Progenitor cell of endocrine pancreas (in vitro differentiated cells): ENCODE data around the gene PRKCE. TPM values are rescaled to one million over a fixed set of nuclear protein-coding genes. Genes with fewer than 3 reads are reported as not detected.

Experiments
- DNase-seq: peaks from one replicate; pipeline ENCODE4 v3.0.0; 2021; ENCODE audit warnings: low spot score; ENCODE audit not compliant: unreplicated experiment
- H3K27ac Mint-ChIP-seq: 2 replicates; pipeline ENCODE4 v1.8.0; 2021; ENCODE audit warnings: mild to moderate bottlenecking, moderate library complexity, mixed read lengths
- H3K27me3 Mint-ChIP-seq: 2 replicates; pipeline ENCODE4 v1.8.0; 2021; ENCODE audit warnings: mixed read lengths
- H3K36me3 Mint-ChIP-seq: 2 replicates; pipeline ENCODE4 v1.8.0; 2022; ENCODE audit warnings: mixed read lengths; ENCODE audit not compliant: insufficient read depth
- H3K4me1 Mint-ChIP-seq: 2 replicates; pipeline ENCODE4 v1.8.0; 2021; ENCODE audit warnings: low read depth, mixed read lengths
- H3K4me3 Mint-ChIP-seq: 2 replicates; pipeline ENCODE4 v1.8.0; 2021; ENCODE audit warnings: low read depth, mild to moderate bottlenecking, moderate library complexity, mixed read lengths
- H3K9me3 Mint-ChIP-seq: 2 replicates; pipeline ENCODE4 v1.8.0; 2021; ENCODE audit warnings: low read depth, mixed read lengths
- CTCF ChIP-seq: fragments of 200-600 bp; sonication (generic); IDR thresholded peaks from one replicate; pipeline ENCODE4 v1.5.0; 2021; ENCODE audit warnings: antibody characterized with exemption, mild to moderate bottlenecking; ENCODE audit not compliant: unreplicated experiment
- total RNA-seq: library from RNA; stranded (reverse); gene quantifications from 2 replicates; pipeline ENCODE4 v1.2.1, GENCODE V29; 2021

The PRKCE gene
- total RNA-seq, 1 donor from 2014 or later, result 4.2 TPM

DNA sequence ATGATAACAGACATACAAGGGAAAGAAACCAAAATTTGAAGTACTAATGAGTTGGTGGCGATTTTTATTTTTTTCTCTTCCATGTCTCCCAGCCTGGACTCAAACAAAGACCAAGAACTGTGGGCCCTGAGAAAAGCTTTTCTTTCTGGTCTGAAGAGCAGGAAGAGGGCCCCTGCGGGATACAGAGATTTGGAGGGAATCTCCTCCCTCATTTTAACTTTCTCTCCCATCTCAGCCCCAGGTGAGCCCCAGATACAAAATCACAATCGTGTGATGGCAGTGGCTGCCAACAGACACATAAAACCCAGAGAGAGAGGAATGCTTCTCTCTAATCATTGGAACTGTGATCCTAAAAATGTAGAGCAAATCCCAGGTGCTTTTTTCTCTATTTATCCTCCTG is 19.5 kb upstream of the PRKCE start:
- peaks cover 3% of the 10 kb centered on the region for H3K27me3 Mint-ChIP-seq
- DNase-seq, result no peak
- H3K27ac Mint-ChIP-seq, result no peak overlapping the region
- no peaks in the 10 kb centered on the region for H3K9me3 Mint-ChIP-seq
- H3K36me3 Mint-ChIP-seq, result no peaks in the 10 kb centered on the region
- peaks cover 5% of the 10 kb centered on the region for H3K4me1 Mint-ChIP-seq
- TF ChIP-seq CTCF, result no peak
- no peak overlapping the region for H3K4me3 Mint-ChIP-seq

- no peak overlapping the region for H3K27ac Mint-ChIP-seq
- H3K4me3 Mint-ChIP-seq, result no peak overlapping the region
- DNase-seq, result no peak
- no peak for TF ChIP-seq CTCF
- H3K36me3 Mint-ChIP-seq, result no peaks in the 10 kb centered on the region
- H3K9me3 Mint-ChIP-seq, result no peaks in the 10 kb centered on the region
- H3K27me3 Mint-ChIP-seq, result peaks cover 10% of the 10 kb centered on the region
- no peaks in the 10 kb centered on the region for H3K4me1 Mint-ChIP-seq
These were observed 17.3 kb upstream of the PRKCE start for GRCh38 chr2:45634223-45634622.

GRCh38 chr2:45636008-45636407 is 15.5 kb upstream of the PRKCE start:
- no peaks in the 10 kb centered on the region for H3K9me3 Mint-ChIP-seq
- no peak for DNase-seq
- no peaks in the 10 kb centered on the region for H3K4me1 Mint-ChIP-seq
- H3K27me3 Mint-ChIP-seq, result peaks cover 25% of the 10 kb centered on the region
- no peak overlapping the region for H3K27ac Mint-ChIP-seq
- no peak for TF ChIP-seq CTCF
- H3K36me3 Mint-ChIP-seq, result no peaks in the 10 kb centered on the region
- no peak overlapping the region for H3K4me3 Mint-ChIP-seq

GRCh38 chr2:45637440-45637839 is 14.0 kb upstream of the PRKCE start:
- DNase-seq, result no peak
- no peak overlapping the region for H3K27ac Mint-ChIP-seq
- no peaks in the 10 kb centered on the region for H3K36me3 Mint-ChIP-seq
- no peaks in the 10 kb centered on the region for H3K4me1 Mint-ChIP-seq
- H3K9me3 Mint-ChIP-seq, result no peaks in the 10 kb centered on the region
- TF ChIP-seq CTCF, result no peak
- no peak overlapping the region for H3K4me3 Mint-ChIP-seq
- peaks cover 39% of the 10 kb centered on the region for H3K27me3 Mint-ChIP-seq

- H3K9me3 Mint-ChIP-seq, result no peaks in the 10 kb centered on the region
- peaks cover 60% of the 10 kb centered on the region for H3K27me3 Mint-ChIP-seq
- H3K4me3 Mint-ChIP-seq, result no peak overlapping the region
- no peak for DNase-seq
- no peak for TF ChIP-seq CTCF
- H3K27ac Mint-ChIP-seq, result no peak overlapping the region
- no peaks in the 10 kb centered on the region for H3K36me3 Mint-ChIP-seq
- no peaks in the 10 kb centered on the region for H3K4me1 Mint-ChIP-seq
These were observed 10.9 kb upstream of the PRKCE start for GRCh38 chr2:45640576-45640975.
